Erythroblast (primary cell): ENCODE results near the gene RBFOX1.

Experiments used
- DNase-seq, 2 experiments: peaks; one replicate each; lab custom pipeline; 2025; lab: John Stamatoyannopoulos, UW
- GATA1 ChIP-seq: IDR thresholded peaks from 2 replicates; pipeline ENCODE4 v1.6.1; 2011; ENCODE audit warnings: low read depth, mild to moderate bottlenecking, control low read depth, low read length, moderate library complexity
- POLR2A ChIP-seq: IDR thresholded peaks from 2 replicates; pipeline ENCODE4 v1.6.1; 2011; ENCODE audit warnings: mild to moderate bottlenecking, low read length

RBFOX1 gene

DNA sequence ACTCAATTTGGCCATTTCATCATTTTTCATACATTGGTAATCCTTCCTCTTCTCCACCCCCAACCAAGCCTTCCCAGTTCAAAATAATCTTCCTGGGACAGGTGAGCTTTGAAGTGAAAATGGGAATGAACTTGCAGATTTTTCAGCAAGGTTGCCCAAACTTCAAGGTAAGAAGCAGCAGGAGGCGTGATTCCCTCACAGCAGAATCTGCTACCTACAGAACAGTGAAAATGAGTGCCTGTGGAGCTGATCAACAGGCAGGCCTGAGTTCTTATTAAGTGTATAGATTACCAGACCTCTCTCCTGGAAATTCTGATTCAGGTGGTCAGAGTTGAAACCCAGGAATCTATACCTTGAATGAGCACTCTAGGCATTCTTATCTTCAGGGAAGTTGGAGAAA lies 356.6 kb downstream of the RBFOX1 start:
- DNase-seq: no peak
- no peak for TF ChIP-seq POLR2A
- no peak for TF ChIP-seq GATA1

DNA sequence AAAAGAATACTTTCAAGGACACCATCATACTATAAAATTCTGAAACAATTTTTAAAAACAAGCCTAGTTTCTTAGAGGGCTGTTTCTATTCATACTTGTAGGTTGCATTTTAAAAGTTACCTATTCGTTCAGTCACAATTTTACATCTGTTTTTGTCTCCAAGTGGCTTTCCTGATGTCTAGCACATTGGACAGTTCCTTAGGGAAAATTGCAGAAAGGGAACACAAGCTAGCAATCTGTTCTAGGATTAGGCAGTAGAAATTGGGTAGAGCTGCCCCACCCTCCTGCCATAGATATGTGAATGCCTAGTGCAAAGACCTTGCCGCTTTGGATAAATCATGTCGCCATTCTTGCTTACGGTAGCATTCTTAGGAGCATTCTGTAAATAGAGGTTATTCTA lies 358.9 kb downstream of the RBFOX1 start:
- no peak for TF ChIP-seq POLR2A
- no peak for TF ChIP-seq GATA1
- DNase-seq: no peak

DNA sequence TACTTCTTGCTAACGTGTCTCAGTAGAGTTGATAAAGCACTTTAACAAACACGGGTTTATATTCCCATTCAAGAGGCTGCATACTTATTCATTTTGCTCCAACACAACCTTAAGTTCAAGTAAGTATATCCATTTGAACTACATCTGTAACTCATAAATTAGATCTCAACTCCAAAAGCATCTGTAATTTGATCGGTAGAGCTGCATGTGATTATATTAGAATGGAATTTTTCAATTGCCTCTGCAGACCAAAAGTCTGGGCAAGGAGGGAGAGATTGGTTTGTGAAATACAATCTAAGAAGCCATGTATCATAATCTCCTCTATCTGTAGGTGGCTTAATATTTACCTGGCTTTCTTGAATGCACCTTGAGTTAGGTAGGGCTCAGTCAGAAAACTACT lies 371.0 kb downstream of the RBFOX1 start:
- TF ChIP-seq GATA1: no peak
- no peak for TF ChIP-seq POLR2A
- DNase-seq: no peak

DNA sequence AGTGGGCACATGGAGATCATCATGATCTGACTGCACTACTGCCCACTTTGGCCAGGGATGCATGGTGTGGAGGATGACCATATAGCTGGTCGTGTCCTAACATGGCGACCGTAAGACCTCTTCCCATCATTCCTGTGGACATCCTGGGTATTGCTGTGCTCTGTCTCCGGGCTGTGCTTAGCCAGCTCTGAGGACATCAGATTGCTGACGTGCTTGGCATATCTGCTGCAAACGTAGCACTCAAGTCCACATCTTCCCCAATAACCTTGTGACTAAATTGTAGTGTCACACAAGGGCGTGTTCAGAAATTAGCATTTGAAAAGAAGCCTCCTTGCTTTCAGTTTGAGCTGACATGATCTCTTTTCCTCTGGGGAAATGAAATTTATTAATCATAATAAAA lies 373.2 kb downstream of the RBFOX1 start:
- TF ChIP-seq POLR2A (no peak), GATA1 (no peak)
- DNase-seq: no peak

- DNase-seq: no peak
- TF ChIP-seq GATA1 (no peak), POLR2A (no peak)
These were observed 376.5 kb downstream of the RBFOX1 start for GRCh38 chr16:7709186-7709585.

DNA sequence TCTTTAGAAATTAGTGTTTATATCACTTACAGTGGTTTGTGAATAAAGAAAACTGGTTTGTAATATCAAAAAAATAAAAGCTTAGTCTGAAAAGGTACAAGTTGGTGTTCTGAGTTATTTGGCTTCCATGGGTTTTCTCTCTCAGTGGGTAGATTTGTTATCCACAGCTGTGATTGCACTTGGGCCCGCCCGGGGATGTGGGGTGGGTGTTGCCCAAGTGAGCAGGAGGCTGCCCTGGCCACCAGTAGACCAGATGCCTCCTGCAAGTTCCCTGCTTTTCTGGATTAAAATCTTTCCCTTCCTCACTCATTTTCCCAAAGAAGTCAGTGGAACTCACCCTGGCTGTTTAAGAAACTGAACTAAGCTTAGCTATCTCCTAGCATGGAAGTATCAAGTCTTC lies 380.6 kb downstream of the RBFOX1 start:
- TF ChIP-seq GATA1 (no peak), POLR2A (no peak)
- no peak for DNase-seq

GRCh38 chr16:7714775-7715174 lies 382.1 kb downstream of the RBFOX1 start:
- no peak for TF ChIP-seq GATA1
- TF ChIP-seq POLR2A: no peak
- no peak for DNase-seq

- DNase-seq: no peak
- TF ChIP-seq POLR2A (no peak), GATA1 (no peak)
These were observed 384.3 kb downstream of the RBFOX1 start for GRCh38 chr16:7716660-7717550.

DNA sequence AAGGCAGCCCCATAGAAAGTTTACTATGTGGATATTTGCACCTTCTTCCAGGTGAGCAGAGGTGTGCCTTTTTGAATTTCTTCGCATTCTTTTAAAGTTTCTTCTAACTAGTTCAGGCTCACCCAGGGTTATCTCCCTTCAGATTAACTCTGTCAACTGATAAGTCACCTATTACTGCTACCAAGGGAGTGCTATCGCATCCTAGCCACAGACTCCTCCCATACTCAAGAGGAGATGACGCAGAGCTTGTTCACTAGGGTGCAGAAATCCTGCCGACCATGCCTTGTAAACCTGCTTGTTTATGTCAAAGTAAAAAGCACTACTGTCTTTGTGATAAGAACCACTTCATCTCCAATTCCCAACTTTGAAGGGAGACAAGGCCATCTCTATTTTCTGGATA lies 390.1 kb downstream of the RBFOX1 start:
- DNase-seq: no peak
- TF ChIP-seq GATA1 (no peak), POLR2A (no peak)

DNA sequence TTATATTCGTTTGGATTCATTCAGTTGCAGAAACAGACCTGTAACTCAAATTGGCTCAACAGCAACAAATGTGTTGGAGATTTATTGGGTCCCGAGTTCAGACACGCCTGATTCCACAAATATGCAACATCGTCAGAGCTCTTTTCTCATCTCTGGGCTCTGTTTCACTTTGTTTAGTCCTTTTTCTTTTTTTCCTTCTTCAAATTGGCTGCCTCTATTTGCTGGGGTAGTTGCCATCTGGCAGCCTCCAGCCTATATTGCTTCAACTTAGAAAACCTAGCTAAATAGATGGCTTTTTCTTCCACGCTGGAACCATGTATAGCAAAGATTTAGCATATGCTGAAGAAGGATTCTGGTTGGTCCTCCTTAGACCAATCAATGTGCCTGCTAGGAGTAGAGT lies 398.5 kb downstream of the RBFOX1 start:
- TF ChIP-seq POLR2A: no peak
- no peak for TF ChIP-seq GATA1
- no peak for DNase-seq

GRCh38 chr16:7736138-7736665 lies 403.6 kb downstream of the RBFOX1 start:
- TF ChIP-seq POLR2A: no peak
- TF ChIP-seq GATA1: no peak
- no peak for DNase-seq

DNA sequence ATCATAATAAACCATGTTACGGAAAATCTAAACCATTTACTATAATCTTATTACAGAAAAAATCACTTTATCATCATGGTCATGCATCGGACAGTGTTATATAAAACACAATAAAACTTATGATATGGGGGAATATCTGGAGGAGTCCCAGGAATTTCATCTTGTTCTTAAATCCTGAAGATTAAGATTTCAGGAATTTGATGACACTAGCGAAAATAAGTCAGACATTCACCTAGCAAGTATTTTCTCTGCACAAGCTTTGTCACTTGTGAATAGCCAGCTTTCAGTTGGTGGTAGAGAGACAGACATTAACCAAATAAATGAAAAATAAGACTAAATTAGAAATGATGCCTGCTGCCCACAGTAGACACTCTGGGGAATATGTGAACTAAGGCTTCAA lies 410.0 kb downstream of the RBFOX1 start:
- TF ChIP-seq POLR2A: no peak
- no peak for TF ChIP-seq GATA1
- DNase-seq: no peak

DNA sequence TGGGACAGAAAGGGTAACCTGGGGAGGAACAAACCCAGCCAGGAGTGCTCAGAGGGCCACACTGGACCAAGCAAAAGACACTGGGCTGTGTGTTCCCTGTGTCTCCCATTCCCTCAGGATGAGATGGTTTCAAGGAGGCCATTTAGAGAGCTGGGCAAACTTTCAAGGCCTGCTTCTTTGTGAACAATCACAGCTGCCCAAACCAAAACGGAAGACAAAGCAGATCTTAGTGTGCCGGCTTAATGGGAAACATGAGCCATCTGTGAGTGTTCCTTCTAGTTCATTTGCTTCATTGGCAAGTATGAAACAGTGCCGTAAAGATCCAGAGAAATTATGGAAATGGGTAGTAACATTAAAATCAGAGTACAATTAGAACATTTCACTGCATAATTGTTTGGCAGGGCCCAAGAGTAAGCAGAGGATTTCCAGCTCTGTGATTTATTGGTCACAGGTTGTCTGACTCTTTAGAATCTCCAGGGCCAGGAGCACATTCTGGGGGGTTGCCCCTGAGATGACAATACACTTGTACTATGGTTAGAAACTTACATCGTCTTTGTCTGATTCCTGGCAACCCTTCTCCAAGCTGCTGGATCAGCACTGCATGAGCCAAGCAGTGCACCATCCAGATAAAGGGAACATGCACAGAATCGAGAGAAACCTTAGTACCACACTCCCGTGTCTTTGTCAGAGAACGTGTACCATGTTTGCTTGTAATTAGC lies 412.1 kb downstream of the RBFOX1 start:
- DNase-seq: no peak
- TF ChIP-seq POLR2A (no peak), GATA1 (no peak)

- TF ChIP-seq GATA1 (no peak), POLR2A (no peak)
- DNase-seq: no peak
These were observed 412.6 kb downstream of the RBFOX1 start for GRCh38 chr16:7745276-7745675.

GRCh38 chr16:7746941-7747340 lies 414.3 kb downstream of the RBFOX1 start:
- DNase-seq: no peak
- TF ChIP-seq POLR2A (no peak), GATA1 (no peak)
